Skeletal muscle satellite cell (primary cell): ENCODE data around the gene XYLT1.

Experiments used
- H3K27me3 ChIP-seq: 2 replicates; pipeline ENCODE4 v1.7.0; 2013; ENCODE audit warnings: low read length; ENCODE audit not compliant: control insufficient read depth, insufficient read depth
- H3K36me3 ChIP-seq: 2 replicates; pipeline ENCODE4 v1.7.0; 2013; ENCODE audit warnings: mild to moderate bottlenecking, control low read depth, low read length; ENCODE audit not compliant: insufficient read depth
- H3K4me1 ChIP-seq: 2 replicates; pipeline ENCODE4 v1.7.0; 2013; ENCODE audit warnings: low read length; ENCODE audit not compliant: control insufficient read depth, insufficient read depth
- H3K4me2 ChIP-seq: 2 replicates; pipeline ENCODE4 v1.7.0; 2013; ENCODE audit warnings: mild to moderate bottlenecking, low read length
- H3K4me3 ChIP-seq: 2 replicates; pipeline ENCODE4 v1.7.0; 2013; ENCODE audit warnings: low read length
- H3K9ac ChIP-seq: 2 replicates; pipeline ENCODE4 v1.7.0; 2013; ENCODE audit warnings: mild to moderate bottlenecking, low read depth, low read length, moderate library complexity
- H3K9me3 ChIP-seq: replicated peaks from 2 replicates; pipeline ENCODE4 v1.7.0; 2013; ENCODE audit warnings: mild to moderate bottlenecking, control low read depth, low read length

Gene XYLT1

DNA sequence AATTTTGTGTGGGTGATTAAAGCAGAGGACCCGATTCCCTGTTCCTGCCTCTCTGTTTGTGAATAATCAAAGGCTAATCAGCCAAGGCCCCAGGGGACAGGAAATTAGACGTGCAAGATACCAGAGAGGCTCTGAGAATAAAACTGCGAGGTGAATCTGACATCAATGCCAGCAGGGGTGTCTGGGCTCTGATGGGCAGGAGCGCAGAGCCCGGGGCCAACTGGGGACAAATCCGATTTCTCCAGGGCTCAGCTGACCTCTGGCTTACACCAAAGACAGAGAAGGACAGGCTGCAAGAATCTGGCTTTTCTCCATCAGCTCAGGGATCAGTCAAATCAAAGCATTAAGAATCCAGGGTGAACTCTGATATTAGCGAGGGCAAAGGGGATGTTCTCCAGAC is 174.3 kb downstream of the XYLT1 start:
- H3K27me3 ChIP-seq, result no peaks in the 10 kb centered on the region
- H3K9ac ChIP-seq, result no peak overlapping the region
- H3K4me1 ChIP-seq, result no peaks in the 10 kb centered on the region
- no peak overlapping the region for H3K4me2 ChIP-seq
- H3K36me3 ChIP-seq, result no peaks in the 10 kb centered on the region
- H3K4me3 ChIP-seq, result no peak overlapping the region
- no peaks in the 10 kb centered on the region for H3K9me3 ChIP-seq

DNA sequence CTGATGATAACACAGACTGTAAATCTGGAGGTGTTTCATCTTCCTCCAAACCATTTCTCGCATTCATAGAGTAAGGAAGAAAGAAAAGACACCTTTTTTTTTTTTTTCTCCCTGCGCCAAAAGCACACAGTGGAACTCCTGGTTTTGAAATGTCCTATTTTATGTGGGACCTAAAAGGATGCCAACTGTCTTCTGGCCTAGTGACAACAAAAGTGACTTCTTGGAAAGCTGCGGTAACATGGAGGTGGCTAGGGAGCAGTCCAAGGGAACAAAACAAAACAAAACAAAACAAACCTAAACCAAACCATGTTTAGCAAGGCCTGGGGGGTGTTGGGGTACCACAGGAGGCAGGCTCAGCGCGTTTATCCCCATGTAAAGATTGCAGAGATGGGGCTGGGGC is 174.8 kb downstream of the XYLT1 start:
- H3K27me3 ChIP-seq, result no peaks in the 10 kb centered on the region

DNA sequence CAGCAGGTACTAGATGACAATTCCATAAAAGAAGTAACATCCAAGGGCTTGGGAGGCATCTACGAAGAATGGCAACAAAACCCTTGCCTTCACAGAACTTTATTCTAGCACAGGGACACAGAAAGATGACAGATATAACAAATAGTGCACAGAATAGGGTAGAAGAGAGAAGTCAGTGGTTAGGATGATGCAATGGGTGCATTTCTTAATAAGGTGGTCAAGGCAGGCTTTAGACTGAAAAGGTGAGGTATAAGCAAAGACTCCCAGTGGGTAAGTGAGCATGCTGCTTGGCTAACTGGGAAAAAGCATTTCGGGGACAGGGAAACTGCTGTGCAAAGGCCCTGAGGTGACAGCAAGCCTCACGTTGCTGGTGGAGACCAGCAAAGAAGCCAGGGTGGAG is 175.9 kb downstream of the XYLT1 start:
- Histone ChIP-seq H3K4me2 (no peak overlapping the region), H3K4me3 (no peak overlapping the region), H3K9ac (no peak overlapping the region), H3K9me3 (no peaks in the 10 kb centered on the region), H3K27me3 (no peaks in the 10 kb centered on the region), H3K36me3 (no peaks in the 10 kb centered on the region), H3K4me1 (no peaks in the 10 kb centered on the region)

More for the DNA sequence above, 174.8 kb downstream of the XYLT1 start:
- H3K4me3 ChIP-seq, result no peak overlapping the region
- no peak overlapping the region for H3K9ac ChIP-seq
- H3K9me3 ChIP-seq, result no peaks in the 10 kb centered on the region
- no peaks in the 10 kb centered on the region for H3K36me3 ChIP-seq
- H3K4me2 ChIP-seq, result no peak overlapping the region
- no peaks in the 10 kb centered on the region for H3K4me1 ChIP-seq

DNA sequence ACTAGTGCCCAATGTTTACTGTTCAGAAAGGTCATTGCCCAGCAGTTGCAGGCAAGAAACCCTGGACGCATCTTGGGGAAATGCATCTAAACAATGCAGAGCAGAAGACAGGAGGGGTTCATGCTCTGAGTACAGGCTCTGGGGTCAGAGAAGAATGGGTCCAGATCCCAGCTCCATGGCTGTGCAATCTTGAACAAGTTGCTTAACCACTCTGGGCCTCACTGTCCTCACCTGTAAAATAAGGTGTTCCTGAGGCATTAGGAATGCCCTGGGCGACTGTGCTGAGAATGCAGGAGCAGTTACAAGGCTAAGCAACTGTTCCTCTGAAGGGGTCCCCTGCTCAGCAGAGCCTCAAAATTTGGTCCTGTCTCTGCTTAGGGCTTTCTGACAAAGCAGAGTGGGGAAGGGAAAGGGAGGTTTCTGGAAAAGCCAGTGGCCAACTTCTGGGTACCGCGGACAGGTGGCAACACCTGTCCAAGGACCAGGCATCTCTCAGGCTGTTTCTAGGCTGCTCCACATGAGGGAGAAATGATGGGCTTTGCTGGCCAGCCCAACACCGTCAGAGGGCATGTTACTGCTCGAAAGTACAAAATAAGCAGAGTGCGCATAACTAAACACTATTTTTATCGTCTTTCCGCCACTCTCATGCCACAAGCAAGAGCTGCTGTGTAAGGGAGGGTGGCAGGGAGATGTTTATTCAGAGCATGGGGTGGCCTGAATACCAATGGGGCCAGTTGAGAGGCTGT is 176.8 kb downstream of the XYLT1 start:
- H3K36me3 ChIP-seq, result no peaks in the 10 kb centered on the region
- H3K9ac ChIP-seq, result no peak overlapping the region
- no peaks in the 10 kb centered on the region for H3K4me1 ChIP-seq
- no peak overlapping the region for H3K4me3 ChIP-seq
- no peaks in the 10 kb centered on the region for H3K9me3 ChIP-seq
- no peak overlapping the region for H3K4me2 ChIP-seq
- no peaks in the 10 kb centered on the region for H3K27me3 ChIP-seq

DNA sequence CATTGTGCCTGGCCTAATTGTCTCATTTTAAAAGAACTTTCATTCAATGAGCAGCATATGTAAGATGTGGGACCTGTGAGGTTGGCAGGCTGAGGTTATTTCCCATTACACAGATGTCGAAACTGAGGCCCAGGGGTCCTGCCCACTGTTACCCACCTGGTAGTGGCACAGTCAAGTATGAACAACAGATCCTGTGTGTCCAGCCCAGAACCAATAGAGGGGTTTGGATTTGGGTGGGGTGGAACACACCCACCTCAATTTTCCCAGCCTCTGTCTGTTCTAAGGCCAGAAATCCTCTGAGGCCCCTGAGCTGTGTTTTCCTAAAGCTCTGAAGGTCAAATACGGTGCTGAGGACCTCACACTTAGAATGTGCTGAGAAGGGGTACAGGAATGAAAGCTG is 179.5 kb downstream of the XYLT1 start:
- Histone ChIP-seq H3K27me3 (no peaks in the 10 kb centered on the region), H3K9me3 (no peaks in the 10 kb centered on the region), H3K4me1 (no peaks in the 10 kb centered on the region), H3K9ac (no peak overlapping the region), H3K4me2 (no peak overlapping the region), H3K4me3 (no peak overlapping the region), H3K36me3 (no peaks in the 10 kb centered on the region)

DNA sequence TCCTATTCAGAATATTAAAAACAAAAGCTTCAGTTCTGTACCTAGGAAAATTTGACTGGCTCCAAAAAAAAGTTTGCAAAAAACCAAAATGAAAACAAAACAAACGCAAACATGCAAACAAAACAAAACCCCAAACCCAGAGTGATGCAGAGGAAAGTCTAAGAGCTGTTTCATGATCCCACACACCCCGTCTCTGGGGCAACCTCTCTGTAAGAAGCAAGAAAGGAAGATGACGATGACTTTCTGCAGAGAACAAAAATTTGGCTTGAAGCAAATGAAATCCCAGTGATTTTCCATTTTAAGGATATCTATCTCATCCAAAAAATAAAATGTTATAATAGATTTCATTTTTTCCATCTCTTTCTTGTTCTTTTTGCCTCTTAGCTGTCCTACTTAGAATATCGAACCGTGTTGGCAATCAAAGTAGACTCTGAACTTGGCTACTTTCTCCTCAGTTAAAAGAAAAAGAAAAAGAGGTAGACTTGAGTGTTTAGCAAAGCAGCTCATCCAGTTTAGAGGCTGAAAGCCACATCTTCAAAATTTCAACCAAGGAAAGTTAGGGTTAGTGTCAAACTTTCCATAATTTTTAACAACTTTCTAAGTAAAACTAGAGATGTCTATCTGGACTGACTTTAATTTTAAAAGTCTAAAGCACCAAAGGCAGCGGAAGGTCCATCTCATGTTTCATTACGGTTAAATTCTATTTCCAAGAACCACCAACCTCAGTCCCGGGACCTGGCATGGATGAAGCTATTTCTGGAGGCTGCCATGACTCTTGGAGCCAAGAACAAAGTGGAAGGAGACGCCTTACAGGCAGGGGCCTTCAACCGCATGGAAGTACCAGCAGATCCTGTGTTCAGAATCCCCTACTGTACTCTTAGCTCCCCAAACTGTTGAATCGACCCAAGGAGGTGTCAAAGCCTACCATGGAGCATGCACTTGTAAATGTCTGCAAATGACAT is 180.8 kb downstream of the XYLT1 start:
- no peaks in the 10 kb centered on the region for H3K36me3 ChIP-seq
- no peaks in the 10 kb centered on the region for H3K27me3 ChIP-seq
- H3K4me2 ChIP-seq, result no peak overlapping the region
- no peak overlapping the region for H3K4me3 ChIP-seq
- no peak overlapping the region for H3K9ac ChIP-seq
- no peaks in the 10 kb centered on the region for H3K4me1 ChIP-seq
- no peaks in the 10 kb centered on the region for H3K9me3 ChIP-seq

DNA sequence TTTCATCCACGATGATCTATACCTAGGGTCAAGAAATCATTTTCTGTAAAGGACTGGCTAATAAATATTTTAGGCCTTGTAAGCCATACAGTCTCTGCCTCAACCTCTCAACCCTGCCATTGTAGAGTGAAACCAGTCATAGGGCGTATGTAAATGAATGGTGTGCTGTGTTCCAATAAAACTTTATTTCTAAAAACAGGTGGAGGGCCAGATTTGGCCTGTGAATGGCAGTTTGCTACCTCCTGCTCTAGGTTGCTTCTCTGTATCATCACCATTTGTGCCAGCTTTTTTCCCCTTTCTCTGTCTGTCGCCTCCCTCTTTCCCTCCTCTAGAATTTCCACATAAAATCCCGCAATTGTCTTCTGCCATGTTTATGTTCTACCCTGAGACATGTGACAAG is 181.7 kb downstream of the XYLT1 start:
- H3K9ac ChIP-seq, result no peak overlapping the region
- H3K27me3 ChIP-seq, result no peaks in the 10 kb centered on the region
- H3K4me2 ChIP-seq, result no peak overlapping the region
- H3K9me3 ChIP-seq, result no peaks in the 10 kb centered on the region
- no peak overlapping the region for H3K4me3 ChIP-seq
- H3K4me1 ChIP-seq, result no peaks in the 10 kb centered on the region
- H3K36me3 ChIP-seq, result no peaks in the 10 kb centered on the region

DNA sequence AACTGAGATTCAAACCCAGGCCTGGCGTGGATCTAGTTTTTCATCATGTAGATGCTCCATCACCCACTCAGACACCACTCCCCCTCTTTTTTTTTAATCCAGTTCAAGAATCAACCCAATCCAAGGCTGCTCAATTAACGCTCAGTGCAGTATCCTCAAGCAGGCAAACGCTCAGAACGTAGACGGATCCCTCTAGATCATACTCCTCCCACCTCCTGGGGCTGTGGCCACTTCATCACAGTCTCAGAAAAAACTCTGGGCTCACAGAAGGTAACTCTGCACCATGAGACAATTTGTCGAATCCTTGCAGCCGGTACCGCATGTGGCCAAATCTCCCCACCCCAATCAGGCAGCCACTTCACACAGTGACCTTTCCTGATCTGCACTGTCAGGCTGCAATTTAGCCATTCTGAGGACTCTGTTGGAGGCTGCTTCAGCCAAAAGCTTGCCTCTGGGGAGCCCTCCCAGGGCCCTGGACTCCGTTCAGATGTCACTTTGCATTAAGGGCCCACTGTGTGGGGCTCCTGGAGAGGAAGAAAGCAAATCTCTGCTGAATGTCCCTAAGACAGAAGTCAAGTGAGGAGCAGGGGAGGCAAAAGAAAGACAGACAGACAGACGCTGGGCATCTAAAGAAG is 183.5 kb downstream of the XYLT1 start:
- no peaks in the 10 kb centered on the region for H3K36me3 ChIP-seq
- no peak overlapping the region for H3K4me3 ChIP-seq
- no peaks in the 10 kb centered on the region for H3K27me3 ChIP-seq
- no peaks in the 10 kb centered on the region for H3K4me1 ChIP-seq
- no peak overlapping the region for H3K9ac ChIP-seq
- H3K9me3 ChIP-seq, result no peaks in the 10 kb centered on the region
- no peak overlapping the region for H3K4me2 ChIP-seq

DNA sequence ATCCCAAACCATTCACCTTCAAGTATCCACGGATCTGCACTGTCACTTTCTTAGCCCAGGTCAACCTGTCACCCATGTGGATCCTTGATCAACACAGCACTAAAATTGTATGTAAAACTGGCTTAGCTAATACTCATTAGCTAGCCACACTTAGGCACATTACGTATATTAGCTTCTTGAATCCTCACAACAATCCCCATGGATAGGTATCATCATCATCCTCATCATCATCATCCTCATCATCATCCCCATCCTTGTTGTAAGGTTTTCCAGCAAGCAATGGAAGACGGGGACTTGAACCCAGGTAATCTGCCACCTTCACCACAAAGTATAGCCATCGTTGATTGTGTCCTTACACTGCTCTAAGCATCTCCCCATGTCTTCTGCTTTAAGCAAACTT is 184.3 kb downstream of the XYLT1 start:
- Histone ChIP-seq H3K4me2 (no peak overlapping the region), H3K9ac (no peak overlapping the region), H3K4me1 (no peaks in the 10 kb centered on the region), H3K4me3 (no peak overlapping the region), H3K36me3 (no peaks in the 10 kb centered on the region), H3K27me3 (no peaks in the 10 kb centered on the region), H3K9me3 (no peaks in the 10 kb centered on the region)

DNA sequence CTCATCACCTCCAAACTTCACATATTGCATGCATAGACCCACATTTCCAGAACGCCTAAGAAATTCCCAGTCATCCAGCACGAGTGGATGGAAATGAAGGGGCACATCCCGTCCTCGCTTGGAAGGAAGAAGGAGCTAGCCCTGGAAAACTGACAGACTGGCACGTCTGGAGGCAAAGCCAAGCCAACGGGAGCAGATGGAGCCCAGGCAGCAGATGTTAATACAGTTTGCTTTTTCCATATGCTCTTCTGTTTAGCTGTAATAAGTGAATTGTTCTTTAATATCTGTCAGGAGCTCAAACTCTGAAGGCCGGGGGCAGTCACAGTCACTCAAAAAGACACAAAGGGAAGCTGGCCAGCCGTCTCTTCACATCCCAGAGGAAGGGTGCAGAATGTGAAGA is 187.7 kb downstream of the XYLT1 start:
- no peak overlapping the region for H3K4me3 ChIP-seq
- H3K9ac ChIP-seq, result no peak overlapping the region
- no peaks in the 10 kb centered on the region for H3K36me3 ChIP-seq
- H3K4me1 ChIP-seq, result no peaks in the 10 kb centered on the region
- H3K4me2 ChIP-seq, result no peak overlapping the region
- no peaks in the 10 kb centered on the region for H3K9me3 ChIP-seq
- no peaks in the 10 kb centered on the region for H3K27me3 ChIP-seq

DNA sequence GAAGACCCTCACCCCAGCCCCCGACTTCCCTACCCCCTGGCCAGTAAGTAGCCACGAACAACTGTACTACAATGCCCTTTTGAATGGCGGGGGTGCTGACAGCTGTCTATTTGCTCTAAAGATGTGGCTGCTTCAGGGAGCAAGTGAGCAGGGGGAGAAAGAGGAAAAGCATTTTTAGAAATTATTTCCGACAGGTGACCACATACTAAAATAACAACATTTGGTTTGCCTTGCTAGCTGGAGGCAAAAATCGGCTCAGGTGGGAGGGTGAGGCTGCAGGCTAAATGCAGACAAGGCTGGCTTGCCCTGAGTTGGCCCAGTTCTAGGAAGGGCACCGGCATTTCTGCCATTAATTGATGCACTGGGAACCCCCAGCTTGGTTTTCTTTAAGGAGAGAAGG is 188.5 kb downstream of the XYLT1 start:
- Histone ChIP-seq H3K9me3 (no peaks in the 10 kb centered on the region), H3K4me2 (no peak overlapping the region), H3K27me3 (no peaks in the 10 kb centered on the region), H3K4me1 (no peaks in the 10 kb centered on the region), H3K9ac (no peak overlapping the region), H3K4me3 (no peak overlapping the region), H3K36me3 (no peaks in the 10 kb centered on the region)
